HepG2 (cell line): ENCODE results near the gene PACS2. TPM values are rescaled to one million over a fixed set of nuclear protein-coding genes. Genes with fewer than 3 reads are reported as not detected.

Experiments
- ATAC-seq: fragments of 200-7000 bp; cut with Tn5 transposase; 3 replicates; pipeline ENCODE4 v1.9.1; 2020; ENCODE audit warnings: mild to moderate bottlenecking, moderate library complexity
- BruUV-seq: library from RNA; stranded (reverse); fragments of 400-500 nt; replicated peaks from 2 replicates; lab custom pipeline; 2021; lab: Mats Ljungman, UMichigan
- CTCF ChIA-PET: fragments of 300-600 bp; formaldehyde crosslinking; extraction: SDS; loops from one replicate; lab custom pipeline; 2021; ENCODE audit warnings: low total read pairs, inconsistent platforms, low intra/inter-chr PET ratio; lab: Yijun Ruan, JAX
- POLR2A ChIA-PET: fragments of 350-600 bp; sonication (Branson Sonifier 250); formaldehyde crosslinking; loops from one replicate; lab custom pipeline; 2020; ENCODE audit warnings: antibody characterized with exemption, inconsistent platforms; lab: Yijun Ruan, JAX
- DNase-seq: peaks from one replicate; pipeline ENCODE4 v3.0.0-alpha.2; 2015; ENCODE audit warnings: low spot score
- FAIRE-seq: peaks from 3 replicates; lab custom pipeline; 2011; peaks lifted over from hg19 to GRCh38; lab: Jason Lieb, UNC
- H2AFZ ChIP-seq: one replicate; pipeline ENCODE4 v1.6.1; 2011; ENCODE audit warnings: low read length, inconsistent platforms
- H3K27ac ChIP-seq: fragments of 300-600 bp; 3 replicates; pipeline ENCODE4 v1.8.0; 2011; ENCODE audit warnings: mixed run types, mild to moderate bottlenecking, mixed read lengths, low read length, inconsistent platforms; ENCODE audit not compliant: insufficient read depth; ENCODE audit errors: extremely low read length
- H3K27me3 ChIP-seq, 2 experiments: fragments of 200-600 bp in 1 of 2; 2 replicates in 1 of 2; 3 replicates in 1 of 2; pipeline versions ENCODE4 v1.6.0 to v1.8.0; 2011; ENCODE audit warnings: low read length in 2 of 2, mild to moderate bottlenecking in 2 of 2, moderate library complexity in 2 of 2, inconsistent platforms in 1 of 2; ENCODE audit not compliant: insufficient read depth in 2 of 2, control insufficient read depth in 1 of 2
- H3K36me3 ChIP-seq, 2 experiments: fragments of 200-600 bp in 1 of 2; replicated peaks in 1 of 2; 2 replicates in 1 of 2; 3 replicates in 1 of 2; pipeline versions ENCODE4 v1.5.1 to v1.8.0; 2011; ENCODE audit warnings: low read length in 2 of 2, inconsistent platforms in 1 of 2; ENCODE audit not compliant: insufficient read depth in 2 of 2, control insufficient read depth in 1 of 2
- H3K4me1 ChIP-seq: 2 replicates; pipeline ENCODE4 v1.5.1; 2012; ENCODE audit warnings: low read length, inconsistent platforms; ENCODE audit not compliant: insufficient read depth
- H3K4me2 ChIP-seq: 2 replicates; pipeline ENCODE4 v1.6.0; 2011; ENCODE audit warnings: low read depth, low read length, inconsistent platforms
- H3K4me3 ChIP-seq, 3 experiments: fragments of 200-600 bp in 1 of 3; sonication (generic), shearing (Covaris generic) in 1 of 3; replicated peaks in 1 of 3; 2 replicates each; pipeline ENCODE4 v1.5.1; 2011 to 2016; ENCODE audit warnings: low read length in 3 of 3, inconsistent platforms in 2 of 3, low read depth in 2 of 3, mild to moderate bottlenecking in 2 of 3, control low read depth in 1 of 3, mixed read lengths in 1 of 3; ENCODE audit not compliant: insufficient read depth in 1 of 3
- H3K79me2 ChIP-seq: one replicate; pipeline ENCODE4 v1.6.1; 2011; ENCODE audit warnings: low read length, inconsistent platforms; ENCODE audit not compliant: insufficient read depth
- H3K9ac ChIP-seq: 2 replicates; pipeline ENCODE4 v1.6.0; 2011; ENCODE audit warnings: mild to moderate bottlenecking, low read depth, low read length, inconsistent platforms; ENCODE audit not compliant: insufficient read depth
- H3K9me3 ChIP-seq: 2 replicates; pipeline ENCODE4 v1.5.1; 2012; ENCODE audit warnings: mild to moderate bottlenecking, low read length
- H4K20me1 ChIP-seq: 2 replicates; pipeline ENCODE4 v1.6.0; 2011; ENCODE audit warnings: inconsistent platforms, mild to moderate bottlenecking, low read length, moderate library complexity; ENCODE audit not compliant: insufficient read depth
- GLMP ChIP-seq: sonication (generic); formaldehyde crosslinking; IDR thresholded peaks from 2 replicates; pipeline ENCODE4 v1.9.0; 2021; ENCODE audit warnings: missing genetic modification reagents, mild to moderate bottlenecking, borderline replicate concordance
- RBFOX2 ChIP-seq: fragments of 200-400 bp; formaldehyde crosslinking; IDR thresholded peaks from 2 replicates; pipeline ENCODE4 v1.6.1; 2017; ENCODE audit warnings: low read depth, mild to moderate bottlenecking, low read length
- ZMYM2 ChIP-seq: sonication (generic); formaldehyde crosslinking; IDR thresholded peaks from 2 replicates; pipeline ENCODE4 v1.8.0; 2022; ENCODE audit warnings: mild to moderate bottlenecking, missing genetic modification reagents
- ZNF441 ChIP-seq: sonication (generic); formaldehyde crosslinking; IDR thresholded peaks from 2 replicates; pipeline ENCODE4 v1.7.0; 2021; ENCODE audit warnings: missing genetic modification reagents, borderline replicate concordance
- ZNF577 ChIP-seq: sonication (generic); formaldehyde crosslinking; IDR thresholded peaks from 2 replicates; pipeline ENCODE4 v1.4.0; 2020; ENCODE audit warnings: mild to moderate bottlenecking, low read depth, missing genetic modification reagents, borderline replicate concordance
- ZNF674 ChIP-seq: sonication (generic); formaldehyde crosslinking; IDR thresholded peaks from 2 replicates; pipeline ENCODE4 v1.5.0; 2020; ENCODE audit warnings: low read depth, mild to moderate bottlenecking, missing genetic modification reagents
- WGBS: methylation state at CpG from one replicate; pipeline ENCODE4 v1.1.6; 2017; ENCODE audit warnings: low lambda C conversion rate; 5-methylcytosine and 5-hydroxymethylcytosine counted together
- in situ Hi-C: cut with HindIII; loops from 2 replicates; pipeline ENCODE4 v1.10.0; 2017; ENCODE audit warnings: low pct_unique_long_range_greater_than_20kb; ENCODE audit not compliant: extremely low pct_ligation_motif_present
- intact Hi-C: fragments of 100-400 bp; cut with micrococcal nuclease; formaldehyde crosslinking; loops from one replicate; pipeline ENCODE4 v1.10.0; 2022; ENCODE audit not compliant: unreplicated experiment
- polyA plus RNA-seq, 8 experiments: library from polyadenylated mRNA; depleted of rRNA in 3 of 8; stranded (reverse) in 7 of 8; unstranded in 1 of 8; fragments of >200 nt; fragmentation: Illumina TruSeq in 4 of 8; extraction: Trizol in 4 of 8; gene quantifications; 2 replicates each; pipeline versions ENCODE4 v1.2.1 to v1.2.3, GENCODE V29; 2011 to 2016; ENCODE audit warnings: low read depth in 4 of 8, missing spikeins in 1 of 8, mixed read lengths in 1 of 8; ENCODE audit not compliant: insufficient read depth in 1 of 8
- total RNA-seq, 5 experiments: library from RNA; depleted of rRNA; stranded (reverse); fragments of >200 nt; fragmentation: Illumina TruSeq; extraction: Trizol; gene quantifications; 2 replicates each; pipeline ENCODE4 v1.2.3, GENCODE V29; 2016; ENCODE audit warnings: low read depth in 1 of 5
- TF ChIP-seq, protein P1 (sequence below): sonication (generic); formaldehyde crosslinking; conservative IDR thresholded peaks from 2 replicates; pipeline ENCODE4 v1.4.0; 2020; ENCODE audit warnings: missing genetic modification reagents

PACS2 gene
- total and polyA plus RNA-seq, 2 of the 13 experiments (the other 11 are each of a cell fraction or from before 2014, with no cell fraction given) = 23.6 to 27.6 TPM

DNA sequence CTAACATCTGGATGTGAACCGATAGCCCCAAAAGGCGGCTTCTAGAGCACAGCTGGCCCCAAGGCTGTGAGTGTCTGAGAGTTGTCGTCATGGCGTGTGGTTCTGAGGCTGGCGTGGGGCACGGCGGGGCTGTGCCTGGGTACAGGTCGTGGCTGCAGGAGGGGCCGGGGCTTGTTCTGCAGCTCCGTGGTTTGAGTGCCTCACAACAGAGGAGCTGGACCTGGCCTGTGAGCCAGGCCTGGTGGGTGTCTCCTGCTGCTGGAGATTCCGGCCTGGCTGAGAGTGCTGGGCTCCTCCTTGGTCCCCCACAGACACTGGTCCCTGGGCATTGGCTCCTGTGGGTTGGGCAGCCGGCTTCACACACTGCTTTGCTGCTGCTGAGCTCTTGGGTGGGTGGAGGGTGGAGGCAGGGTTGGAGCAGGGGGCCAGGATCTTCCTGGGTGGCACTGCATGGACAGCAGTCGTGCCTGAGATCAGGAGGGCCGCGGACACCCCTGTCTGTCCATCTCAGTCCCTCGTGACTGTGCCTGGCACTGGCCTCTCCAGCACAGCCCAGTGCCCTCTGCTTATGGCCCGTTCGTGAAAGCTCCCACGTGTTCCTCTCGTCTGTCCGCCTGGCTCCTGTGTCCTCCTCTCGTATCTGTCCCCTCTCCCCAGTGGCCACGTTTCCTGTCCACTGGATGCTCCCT, 52.0 kb downstream of the PACS2 start:
- no peak overlapping the region for H3K27ac ChIP-seq
- in situ Hi-C loops (no loop called here), intact Hi-C loops (no loop called here)
- 96% methylated on average over 13 of the region's 23 CpGs for WGBS
- CTCF ChIA-PET = no interaction called here
- FAIRE-seq (no peak), DNase-seq (no peak), ATAC-seq (no peak)
- no peaks in the 10 kb centered on the region for H3K79me2 ChIP-seq
- H3K9me3 ChIP-seq = no peaks in the 10 kb centered on the region
- POLR2A ChIA-PET = no interaction called here
- no peak for TF ChIP-seq ZMYM2 (CRISPR knock-in tag)
- H3K27me3 ChIP-seq = no peaks in the 10 kb centered on the region
- H4K20me1 ChIP-seq = no peaks in the 10 kb centered on the region
- no peak overlapping the region for H3K4me3 ChIP-seq
- BruUV-seq = no TSS peak
- H3K4me1 ChIP-seq = no peaks in the 10 kb centered on the region
- H2AFZ ChIP-seq = no peak overlapping the region
- no peak overlapping the region for H3K9ac ChIP-seq
- no peak overlapping the region for H3K4me2 ChIP-seq
- no peaks in the 10 kb centered on the region; a peak in 1 of 5 replicates for H3K36me3 ChIP-seq

DNA sequence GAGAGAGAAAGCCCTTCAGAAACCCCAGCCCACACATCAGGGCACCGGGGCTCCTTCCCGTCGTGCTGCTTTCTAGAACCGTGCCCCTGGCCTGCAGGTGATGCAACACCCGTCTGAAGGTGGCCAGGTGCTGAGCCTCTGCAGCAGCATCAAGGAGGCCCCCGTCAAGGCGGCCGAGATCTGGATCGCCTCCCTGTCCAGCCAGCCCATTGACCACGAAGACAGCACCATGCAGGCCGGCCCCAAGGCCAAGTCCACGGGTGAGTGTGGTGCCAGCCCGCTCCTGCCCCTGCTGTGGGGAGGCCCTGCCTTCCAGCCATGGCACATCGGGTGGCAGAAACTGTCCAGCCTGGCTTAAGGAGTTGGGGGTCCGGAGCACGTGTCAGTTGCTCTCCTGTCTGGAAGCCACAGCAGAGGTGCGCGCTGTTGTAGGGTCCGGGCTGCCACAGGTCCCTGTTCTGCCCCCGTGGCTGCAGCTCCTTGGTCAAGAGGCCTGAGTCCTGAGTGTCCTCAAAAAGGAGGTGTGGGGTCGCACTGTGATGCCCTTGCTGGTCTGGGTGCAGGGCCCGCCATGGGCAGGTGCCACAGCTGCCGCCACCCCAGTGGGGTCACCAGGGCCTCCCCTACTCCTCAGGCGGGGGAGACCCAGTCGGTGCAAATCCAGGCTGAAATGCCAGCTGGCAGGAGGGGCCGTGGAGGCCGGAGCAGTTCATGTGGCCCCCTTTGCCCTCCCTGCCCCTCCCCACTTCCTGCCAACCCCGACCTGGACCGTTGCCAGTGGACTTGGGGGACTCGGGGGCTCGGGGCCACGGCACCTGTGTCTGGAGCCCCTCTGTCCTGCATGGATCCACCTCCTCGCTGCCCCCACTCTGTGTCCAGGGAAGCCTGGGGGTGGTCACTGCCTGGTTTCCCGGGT, 52.8 kb downstream of the PACS2 start:
- no peaks in the 10 kb centered on the region for H3K4me1 ChIP-seq
- CTCF ChIA-PET = interaction anchor here (0.7 kb wide), 1 partner anchor 165 kb away, joined by 3 read pairs; no protein-coding TSS in a partner anchor
- no peak overlapping the region for H3K9ac ChIP-seq
- no peak for ATAC-seq
- H3K79me2 ChIP-seq = no peaks in the 10 kb centered on the region
- POLR2A ChIA-PET = no interaction called here
- no peak overlapping the region for H2AFZ ChIP-seq
- no peak overlapping the region for H3K27ac ChIP-seq
- H3K27me3 ChIP-seq = no peaks in the 10 kb centered on the region
- no peak overlapping the region for H3K4me2 ChIP-seq
- no TSS peak for BruUV-seq
- no peaks in the 10 kb centered on the region; a peak in 1 of 5 replicates for H3K36me3 ChIP-seq
- H3K9me3 ChIP-seq = no peaks in the 10 kb centered on the region
- no peak for FAIRE-seq
- in situ Hi-C loops = no loop called here
- TF ChIP-seq ZNF577 (CRISPR knock-in tag) = no peak
- no peak for TF ChIP-seq RBFOX2
- TF ChIP-seq, protein P1, sequence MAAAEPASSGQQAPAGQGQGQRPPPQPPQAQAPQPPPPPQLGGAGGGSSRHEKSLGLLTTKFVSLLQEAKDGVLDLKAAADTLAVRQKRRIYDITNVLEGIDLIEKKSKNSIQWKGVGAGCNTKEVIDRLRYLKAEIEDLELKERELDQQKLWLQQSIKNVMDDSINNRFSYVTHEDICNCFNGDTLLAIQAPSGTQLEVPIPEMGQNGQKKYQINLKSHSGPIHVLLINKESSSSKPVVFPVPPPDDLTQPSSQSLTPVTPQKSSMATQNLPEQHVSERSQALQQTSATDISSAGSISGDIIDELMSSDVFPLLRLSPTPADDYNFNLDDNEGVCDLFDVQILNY (CRISPR knock-in tag) = no peak
- TF ChIP-seq ZNF674 = no peak
- TF ChIP-seq ZNF441 (CRISPR knock-in tag) = no peak
- no peak for TF ChIP-seq GLMP (CRISPR knock-in tag)
- TF ChIP-seq, all 625 proteins: peak for 0
- Histone ChIP-seq H4K20me1 (no peaks in the 10 kb centered on the region), H3K4me3 (no peak overlapping the region)
- intact Hi-C loops = no loop called here
- 89% methylated on average over 9 of the region's 34 CpGs for WGBS
- no peak for DNase-seq
